GM12878 (cell line): ENCODE data around the gene RANBP3. TPM values are rescaled to one million over a fixed set of nuclear protein-coding genes. Genes with fewer than 3 reads are reported as not detected.

Experiments used
- ATAC-seq: fragments of 200-7000 bp; cut with Tn5 transposase; 3 replicates; pipeline ENCODE4 v1.9.1; 2020; ENCODE audit warnings: mild to moderate bottlenecking, moderate library complexity
- BruUV-seq: library from RNA; stranded (reverse); fragments of 400-500 nt; replicated peaks from 2 replicates; lab custom pipeline; 2021; lab: Mats Ljungman, UMichigan
- CTCF ChIA-PET: fragments of 300-600 bp; sonication (Branson Sonifier 250); formaldehyde crosslinking; extraction: SDS; loops from one replicate; lab custom pipeline; 2021; ENCODE audit warnings: inconsistent platforms; lab: Yijun Ruan, JAX
- POLR2A ChIA-PET: fragments of 350-600 bp; formaldehyde crosslinking; extraction: SDS; loops from one replicate; lab custom pipeline; 2021; ENCODE audit warnings: inconsistent platforms; lab: Charles Lee
- RAD21 ChIA-PET: fragments of 300-600 bp; sonication (Branson Sonifier 250); formaldehyde crosslinking; loops from one replicate; lab custom pipeline; 2023; ENCODE audit warnings: antibody characterized with exemption; ENCODE audit not compliant: unreplicated experiment; lab: Charles Lee
- SMC1A ChIA-PET: fragments of 300-600 bp; sonication (Branson Sonifier 250); formaldehyde crosslinking; loops from one replicate; lab custom pipeline; 2023; ENCODE audit not compliant: unreplicated experiment, uncharacterized antibody; lab: Charles Lee
- DNase-seq: peaks from one replicate; pipeline ENCODE4 v3.0.0-alpha.2; 2011; ENCODE audit warnings: low read depth, low spot score
- FAIRE-seq: peaks from 3 replicates; lab custom pipeline; 2011; peaks lifted over from hg19 to GRCh38; lab: Jason Lieb, UNC
- H2AFZ ChIP-seq: 2 replicates; pipeline ENCODE4 v1.6.0; 2011; ENCODE audit warnings: low read depth, low read length, control low read depth; ENCODE audit not compliant: control insufficient read depth
- H3K27ac ChIP-seq: 2 replicates; pipeline ENCODE4 v1.5.1; 2011; ENCODE audit warnings: control low read depth; ENCODE audit not compliant: control insufficient read depth, insufficient read depth
- H3K27me3 ChIP-seq, 2 experiments: replicated peaks in 1 of 2; 2 replicates each; pipeline versions ENCODE4 v1.6.0 to v1.6.1; 2011; ENCODE audit warnings: low read length in 1 of 2; ENCODE audit not compliant: control insufficient read depth in 2 of 2, insufficient read depth in 2 of 2
- H3K36me3 ChIP-seq, 2 experiments: 2 replicates each; pipeline ENCODE4 v1.5.1; 2011; ENCODE audit warnings: low read length in 1 of 2; ENCODE audit not compliant: control insufficient read depth in 2 of 2, insufficient read depth in 2 of 2
- H3K4me1 ChIP-seq: 2 replicates; pipeline ENCODE4 v1.6.1; 2011; ENCODE audit warnings: mild to moderate bottlenecking, low read length, moderate library complexity, mixed read lengths; ENCODE audit not compliant: control insufficient read depth, insufficient read depth
- H3K4me2 ChIP-seq: 2 replicates; pipeline ENCODE4 v1.6.0; 2011; ENCODE audit warnings: control low read depth; ENCODE audit not compliant: control insufficient read depth, insufficient read depth
- H3K4me3 ChIP-seq: fragments of 200-600 bp; sonication (generic); 2 replicates; pipeline ENCODE4 v1.5.1; 2016
- H3K79me2 ChIP-seq: 2 replicates; pipeline ENCODE4 v1.6.0; 2011; ENCODE audit warnings: low read length; ENCODE audit not compliant: control insufficient read depth, insufficient read depth
- H3K9ac ChIP-seq: 2 replicates; pipeline ENCODE4 v1.8.0; 2011; ENCODE audit warnings: low read length, control low read depth, mixed read lengths; ENCODE audit not compliant: control insufficient read depth, insufficient read depth
- H3K9me3 ChIP-seq: replicated peaks from 3 replicates; pipeline ENCODE4 v1.5.1; 2011; ENCODE audit warnings: mild to moderate bottlenecking, low read length; ENCODE audit not compliant: control insufficient read depth, insufficient read depth
- H4K20me1 ChIP-seq: 2 replicates; pipeline ENCODE4 v1.6.0; 2011; ENCODE audit not compliant: control insufficient read depth, insufficient read depth
- IRF4 ChIP-seq: IDR thresholded peaks from 2 replicates; pipeline ENCODE4 v1.6.1; 2011; ENCODE audit warnings: low read depth, low read length
- RAD51 ChIP-seq: fragments of 450-650 bp; IDR thresholded peaks from 2 replicates; pipeline ENCODE4 v1.6.1; 2016; ENCODE audit warnings: moderate library complexity, mild to moderate bottlenecking, inconsistent platforms
- TBL1XR1 ChIP-seq: IDR thresholded peaks from 2 replicates; pipeline ENCODE4 v1.6.1; 2012; ENCODE audit warnings: low read depth, low read length, improper control_type of control experiment
- WGBS: methylation state at CpG from one replicate; pipeline ENCODE4 v1.1.6; 2016; ENCODE audit warnings: low lambda C conversion rate; ENCODE audit not compliant: insufficient replicate concordance, insufficient coverage; ENCODE audit errors: missing lambda C conversion rate; 5-methylcytosine and 5-hydroxymethylcytosine counted together
- in situ Hi-C: fragments of 300-500 bp; cut with MboI; formaldehyde crosslinking; loops from 9 replicates; pipeline ENCODE4 v1.14.3; 2018; ENCODE audit warnings: mixed read lengths
- intact Hi-C: fragments of 100-400 bp; cut with micrococcal nuclease; formaldehyde crosslinking; loops from one replicate; pipeline ENCODE4 v1.14.2; 2022; ENCODE audit not compliant: unreplicated experiment
- polyA plus RNA-seq, 11 experiments: library from polyadenylated mRNA; depleted of rRNA in 4 of 11; unstranded in 6 of 11; stranded (reverse) in 5 of 11; fragments of >200 nt; fragmentation: Nextera tagmentation in 4 of 11; fragmentation: Illumina TruSeq in 1 of 11; extraction: Ambion mirVana in 4 of 11; extraction: Trizol in 1 of 11; gene quantifications; 1 replicate in 1 of 11; 2 replicates in 10 of 11; pipeline versions ENCODE4 v1.2.1 to v1.2.3, GENCODE V29; 2011 to 2016; ENCODE audit warnings: inconsistent platforms in 2 of 11, missing spikeins in 2 of 11, low read depth in 1 of 11
- total RNA-seq, 4 experiments: library from RNA; depleted of rRNA in 3 of 4; stranded (reverse); fragments of >200 nt in 3 of 4; fragmentation: Illumina TruSeq in 1 of 4; extraction: Trizol in 1 of 4; gene quantifications; 2 replicates each; pipeline versions ENCODE4 v1.2.1 to v1.2.3, GENCODE V29; 2013 to 2021
- TF ChIP-seq, protein P1 (sequence below): fragments of 150-350 bp; IDR thresholded peaks from 2 replicates; pipeline ENCODE4 v1.6.1; 2014; ENCODE audit warnings: mild to moderate bottlenecking, low read depth, low read length
- TF ChIP-seq, protein P2 (sequence below), 3 experiments: IDR thresholded peaks in 2 of 3; conservative IDR thresholded peaks in 1 of 3; 2 replicates each; pipeline ENCODE4 v1.5.1; 2011; ENCODE audit warnings: low read depth in 3 of 3, low read length in 3 of 3, mild to moderate bottlenecking in 3 of 3, control low read depth in 2 of 3, moderate library complexity in 2 of 3, inconsistent platforms in 1 of 3, mixed read lengths in 1 of 3; ENCODE audit not compliant: control insufficient read depth in 2 of 3, insufficient read depth in 1 of 3; ENCODE audit errors: extremely low read depth in 1 of 3
- TF ChIP-seq, protein P3 (sequence below): fragments of 450-650 bp; formaldehyde crosslinking; IDR thresholded peaks from 2 replicates; pipeline ENCODE4 v1.4.0; 2020; ENCODE audit warnings: mild to moderate bottlenecking, moderate library complexity

Gene RANBP3
- total and polyA plus RNA-seq, 10 of the 15 experiments (the other 5 are each of a cell fraction or from before 2014, with no cell fraction given) = 1.1 to 81.6 (median 60.0) TPM

DNA sequence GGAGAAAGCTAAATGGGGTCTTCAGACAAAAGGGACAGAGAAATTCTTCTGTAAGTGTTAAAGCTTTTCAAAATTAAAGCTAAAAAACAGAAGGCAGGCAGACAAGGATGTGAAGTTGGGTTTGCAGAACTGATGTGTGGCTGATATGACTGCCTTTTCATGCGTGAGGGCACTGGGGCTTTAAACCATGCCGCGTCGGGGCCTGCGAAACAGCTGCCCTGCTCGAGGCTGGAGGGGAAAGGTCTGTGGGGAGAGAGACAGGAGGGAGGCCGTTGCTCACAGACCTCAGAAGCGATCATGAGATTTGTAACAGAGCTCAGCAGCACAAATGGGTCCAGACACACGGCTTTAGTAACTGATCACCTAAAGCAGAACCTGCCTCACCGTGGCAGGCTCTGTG lies 40.4 kb downstream of the RANBP3 start:
- ChIA-PET CTCF (interaction anchor here (0.7 to 1.8 kb wide), 4 partner anchors 14 to 133 kb away, joined by 3 to 4 read pairs (median 4); partner anchors contain the start of gene NRTN), RAD21 (no interaction called here), POLR2A (interaction anchor here (0.6 kb wide), 1 partner anchor 440 kb away, joined by 6 read pairs; no protein-coding TSS in a partner anchor), SMC1A (no interaction called here)
- H3K36me3 ChIP-seq = peaks cover 10 to 38% of the 10 kb centered on the region in 2 experiments; a peak in 3 of 4 replicates
- DNase-seq (no peak), FAIRE-seq (no peak), ATAC-seq (no peak)
- no TSS peak for BruUV-seq
- no peaks in the 10 kb centered on the region for H4K20me1 ChIP-seq
- H3K27ac ChIP-seq = no peak overlapping the region
- H3K79me2 ChIP-seq = no peaks in the 10 kb centered on the region
- intact Hi-C loops (no loop called here), in situ Hi-C loops (no loop called here)
- no peak overlapping the region for H3K4me2 ChIP-seq
- H3K4me3 ChIP-seq = no peak overlapping the region
- no peaks in the 10 kb centered on the region for H3K4me1 ChIP-seq
- no peak overlapping the region for H3K9ac ChIP-seq
- 83% methylated on average over 10 of the region's 10 CpGs for WGBS
- TF ChIP-seq TBL1XR1 (no peak), RAD51 (no peak), IRF4 (no peak)
- TF ChIP-seq, protein P1, sequence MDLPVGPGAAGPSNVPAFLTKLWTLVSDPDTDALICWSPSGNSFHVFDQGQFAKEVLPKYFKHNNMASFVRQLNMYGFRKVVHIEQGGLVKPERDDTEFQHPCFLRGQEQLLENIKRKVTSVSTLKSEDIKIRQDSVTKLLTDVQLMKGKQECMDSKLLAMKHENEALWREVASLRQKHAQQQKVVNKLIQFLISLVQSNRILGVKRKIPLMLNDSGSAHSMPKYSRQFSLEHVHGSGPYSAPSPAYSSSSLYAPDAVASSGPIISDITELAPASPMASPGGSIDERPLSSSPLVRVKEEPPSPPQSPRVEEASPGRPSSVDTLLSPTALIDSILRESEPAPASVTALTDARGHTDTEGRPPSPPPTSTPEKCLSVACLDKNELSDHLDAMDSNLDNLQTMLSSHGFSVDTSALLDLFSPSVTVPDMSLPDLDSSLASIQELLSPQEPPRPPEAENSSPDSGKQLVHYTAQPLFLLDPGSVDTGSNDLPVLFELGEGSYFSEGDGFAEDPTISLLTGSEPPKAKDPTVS = no peak
- TF ChIP-seq, protein P2, sequence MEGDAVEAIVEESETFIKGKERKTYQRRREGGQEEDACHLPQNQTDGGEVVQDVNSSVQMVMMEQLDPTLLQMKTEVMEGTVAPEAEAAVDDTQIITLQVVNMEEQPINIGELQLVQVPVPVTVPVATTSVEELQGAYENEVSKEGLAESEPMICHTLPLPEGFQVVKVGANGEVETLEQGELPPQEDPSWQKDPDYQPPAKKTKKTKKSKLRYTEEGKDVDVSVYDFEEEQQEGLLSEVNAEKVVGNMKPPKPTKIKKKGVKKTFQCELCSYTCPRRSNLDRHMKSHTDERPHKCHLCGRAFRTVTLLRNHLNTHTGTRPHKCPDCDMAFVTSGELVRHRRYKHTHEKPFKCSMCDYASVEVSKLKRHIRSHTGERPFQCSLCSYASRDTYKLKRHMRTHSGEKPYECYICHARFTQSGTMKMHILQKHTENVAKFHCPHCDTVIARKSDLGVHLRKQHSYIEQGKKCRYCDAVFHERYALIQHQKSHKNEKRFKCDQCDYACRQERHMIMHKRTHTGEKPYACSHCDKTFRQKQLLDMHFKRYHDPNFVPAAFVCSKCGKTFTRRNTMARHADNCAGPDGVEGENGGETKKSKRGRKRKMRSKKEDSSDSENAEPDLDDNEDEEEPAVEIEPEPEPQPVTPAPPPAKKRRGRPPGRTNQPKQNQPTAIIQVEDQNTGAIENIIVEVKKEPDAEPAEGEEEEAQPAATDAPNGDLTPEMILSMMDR (IDR thresholded peaks at IDR 0.05 in 2 of 3, conservative IDR thresholded peaks at IDR 0.05 in 1 of 3; ENCODE audit: control insufficient read depth in 2 of 3, extremely low read depth in 1 of 3, insufficient read depth in 1 of 3, low read depth in 3 of 3, low read length in 3 of 3) = no peak
- TF ChIP-seq, protein P3, sequence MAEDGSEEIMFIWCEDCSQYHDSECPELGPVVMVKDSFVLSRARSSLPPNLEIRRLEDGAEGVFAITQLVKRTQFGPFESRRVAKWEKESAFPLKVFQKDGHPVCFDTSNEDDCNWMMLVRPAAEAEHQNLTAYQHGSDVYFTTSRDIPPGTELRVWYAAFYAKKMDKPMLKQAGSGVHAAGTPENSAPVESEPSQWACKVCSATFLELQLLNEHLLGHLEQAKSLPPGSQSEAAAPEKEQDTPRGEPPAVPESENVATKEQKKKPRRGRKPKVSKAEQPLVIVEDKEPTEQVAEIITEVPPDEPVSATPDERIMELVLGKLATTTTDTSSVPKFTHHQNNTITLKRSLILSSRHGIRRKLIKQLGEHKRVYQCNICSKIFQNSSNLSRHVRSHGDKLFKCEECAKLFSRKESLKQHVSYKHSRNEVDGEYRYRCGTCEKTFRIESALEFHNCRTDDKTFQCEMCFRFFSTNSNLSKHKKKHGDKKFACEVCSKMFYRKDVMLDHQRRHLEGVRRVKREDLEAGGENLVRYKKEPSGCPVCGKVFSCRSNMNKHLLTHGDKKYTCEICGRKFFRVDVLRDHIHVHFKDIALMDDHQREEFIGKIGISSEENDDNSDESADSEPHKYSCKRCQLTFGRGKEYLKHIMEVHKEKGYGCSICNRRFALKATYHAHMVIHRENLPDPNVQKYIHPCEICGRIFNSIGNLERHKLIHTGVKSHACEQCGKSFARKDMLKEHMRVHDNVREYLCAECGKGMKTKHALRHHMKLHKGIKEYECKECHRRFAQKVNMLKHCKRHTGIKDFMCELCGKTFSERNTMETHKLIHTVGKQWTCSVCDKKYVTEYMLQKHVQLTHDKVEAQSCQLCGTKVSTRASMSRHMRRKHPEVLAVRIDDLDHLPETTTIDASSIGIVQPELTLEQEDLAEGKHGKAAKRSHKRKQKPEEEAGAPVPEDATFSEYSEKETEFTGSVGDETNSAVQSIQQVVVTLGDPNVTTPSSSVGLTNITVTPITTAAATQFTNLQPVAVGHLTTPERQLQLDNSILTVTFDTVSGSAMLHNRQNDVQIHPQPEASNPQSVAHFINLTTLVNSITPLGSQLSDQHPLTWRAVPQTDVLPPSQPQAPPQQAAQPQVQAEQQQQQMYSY (CRISPR knock-in tag) = no peak
- no peak overlapping the region for H2AFZ ChIP-seq
- H3K9me3 ChIP-seq = no peaks in the 10 kb centered on the region
- H3K27me3 ChIP-seq = no peaks in the 10 kb centered on the region
